Raji (cell line): ENCODE results near the gene NEK6.

ENCODE experiments used
- POLR2A ChIP-seq: IDR thresholded peaks from 2 replicates; pipeline ENCODE4 v1.6.1; 2011; ENCODE audit warnings: low read depth, low read length, control low read depth; ENCODE audit not compliant: insufficient read depth

NEK6 gene

DNA sequence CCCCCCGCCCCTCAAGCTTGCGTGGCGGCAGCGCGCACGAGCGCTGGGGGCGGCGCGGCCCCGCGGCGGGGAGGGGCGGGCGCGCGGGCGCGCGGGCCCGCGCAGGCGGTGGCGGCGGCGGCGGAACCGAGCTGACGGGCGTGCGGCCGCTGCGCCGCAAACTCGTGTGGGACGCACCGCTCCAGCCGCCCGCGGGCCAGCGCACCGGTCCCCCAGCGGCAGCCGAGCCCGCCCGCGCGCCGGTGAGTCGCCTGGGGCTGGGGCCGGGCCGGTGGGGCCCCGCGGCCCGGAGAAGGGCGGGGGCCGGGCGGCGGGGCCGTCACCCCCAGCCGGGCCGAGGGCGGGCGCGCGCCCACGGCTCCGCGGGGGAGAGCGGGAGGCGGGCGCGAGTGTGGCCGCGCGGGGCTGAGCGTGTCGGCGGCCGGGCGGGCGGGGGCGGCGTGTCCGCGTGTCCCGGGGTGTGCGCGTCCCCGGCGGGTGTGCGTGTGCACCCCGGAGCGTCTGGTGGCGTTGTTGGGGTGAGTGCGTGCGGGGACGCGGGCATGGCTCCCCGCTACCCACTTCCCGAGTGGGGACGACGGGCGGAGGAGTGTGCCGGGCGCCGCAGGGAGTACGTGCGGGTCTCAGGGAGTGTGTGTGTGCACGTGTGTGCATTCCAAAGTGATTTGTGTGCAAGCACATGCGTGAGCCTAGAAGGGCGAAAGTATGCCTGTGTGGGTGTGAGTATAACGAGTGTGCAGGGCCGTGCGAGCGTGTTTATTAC lies at the start of gene NEK6:
NEK6 (plus strand) TSS at position 106 of the 763 bp plus-strand sequence. CDS start 44,016 bp downstream, outside the sequence.
- peak; percentile 41; the same call in 1 of the 2 replicates for TF ChIP-seq POLR2A

DNA sequence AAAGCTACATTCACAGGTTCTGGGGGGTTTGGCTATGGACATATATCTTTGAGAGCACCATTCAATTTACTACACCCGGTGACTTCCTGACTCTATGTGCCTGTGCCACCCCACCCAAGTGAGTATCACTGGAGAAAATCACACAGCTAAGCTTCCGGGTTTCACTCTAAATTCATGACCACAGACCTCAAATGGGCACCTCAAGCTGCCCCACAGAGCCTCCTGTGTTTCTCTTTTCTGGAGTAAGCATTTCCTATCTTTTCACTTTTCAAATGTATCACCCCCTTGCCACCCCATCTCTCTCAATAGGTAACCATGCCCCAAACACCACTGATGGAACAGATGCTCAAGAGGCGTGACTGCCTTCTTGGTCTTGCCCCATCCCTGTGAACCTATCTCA lies 49.2 kb upstream of the NEK6 start:
- no peak for TF ChIP-seq POLR2A

GRCh38 chr9:124209279-124209678 lies 48.5 kb upstream of the NEK6 start:
- TF ChIP-seq POLR2A: no peak

- TF ChIP-seq POLR2A: no peak
Measured at GRCh38 chr9:124209774-124210173, 48.0 kb upstream of the NEK6 start.

DNA sequence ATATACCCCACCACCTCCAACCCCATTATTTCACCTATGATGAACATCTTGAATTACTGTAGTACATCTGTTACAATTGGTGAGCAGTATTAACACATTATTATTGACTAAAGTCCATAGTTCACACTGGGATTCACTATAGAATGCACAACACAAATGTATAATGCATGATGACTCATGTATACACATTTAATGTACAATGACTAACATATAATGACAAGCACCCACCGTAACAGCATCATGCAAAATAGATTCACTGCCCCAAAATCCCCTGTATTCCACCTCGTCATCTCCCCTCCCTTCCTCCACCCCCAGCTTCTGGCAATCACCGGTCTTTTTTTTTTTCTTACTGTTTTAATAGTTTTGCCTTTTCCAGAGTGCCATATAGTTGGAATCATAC lies 47.1 kb upstream of the NEK6 start:
- TF ChIP-seq POLR2A: no peak

- no peak for TF ChIP-seq POLR2A
Measured at GRCh38 chr9:124212381-124213050, 45.2 kb upstream of the NEK6 start.

DNA sequence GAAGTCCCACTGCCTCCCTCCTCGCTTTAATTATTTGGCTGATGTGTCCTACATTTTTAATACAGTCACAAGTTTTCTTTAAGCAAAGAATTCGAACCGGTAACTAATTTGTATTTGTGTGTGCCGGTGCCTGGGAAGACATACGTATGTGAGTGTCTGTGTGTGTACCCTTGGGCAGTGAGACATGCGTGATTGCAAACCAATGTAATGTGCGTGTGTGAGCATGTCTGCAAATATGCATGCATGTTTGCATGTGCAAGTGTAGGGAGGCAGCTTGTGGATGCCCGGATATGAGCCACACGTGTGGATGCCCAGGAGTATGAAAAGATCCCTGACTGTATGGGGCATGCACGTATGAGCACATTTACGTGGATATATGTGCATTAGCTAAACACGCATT lies 44.4 kb upstream of the NEK6 start:
- no peak for TF ChIP-seq POLR2A

GRCh38 chr9:124214116-124214515 lies 43.6 kb upstream of the NEK6 start:
- TF ChIP-seq POLR2A: no peak

DNA sequence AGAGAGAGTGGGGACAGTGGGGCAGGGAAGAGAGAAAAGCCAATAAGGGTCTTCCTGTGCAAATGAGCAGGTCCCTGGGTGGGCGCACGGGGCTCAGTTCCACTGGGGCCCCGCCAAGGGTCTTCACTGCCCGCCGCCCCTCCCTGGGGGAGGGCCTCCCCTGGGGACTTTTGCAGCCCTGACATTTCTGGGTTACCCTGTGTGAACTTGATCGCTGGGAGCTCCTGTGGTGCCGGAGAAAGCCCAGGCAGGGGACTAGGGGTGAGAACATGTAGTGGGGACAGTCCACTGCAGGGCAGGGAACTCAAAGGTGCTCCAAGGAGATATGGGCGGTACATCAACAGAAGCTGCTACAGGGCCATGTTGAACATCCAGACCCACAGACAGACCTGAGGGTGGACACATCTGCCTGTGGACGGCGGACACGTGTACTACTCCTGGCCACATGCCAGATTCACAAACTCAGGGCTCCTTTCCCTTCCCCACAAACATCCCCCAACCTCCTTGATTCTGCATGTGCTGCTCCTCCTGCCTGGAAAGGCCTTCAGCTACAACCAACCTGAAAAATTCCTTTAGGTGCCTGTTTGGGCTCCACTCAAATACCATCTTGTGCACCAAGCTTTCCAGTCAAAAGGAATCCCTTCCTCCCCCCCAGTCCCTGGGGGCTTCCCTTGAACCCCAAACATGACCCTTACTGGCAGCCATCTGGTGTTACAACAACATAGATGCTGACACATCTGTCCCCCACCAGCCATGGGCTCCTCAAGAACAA lies 43.0 kb upstream of the NEK6 start:
- TF ChIP-seq POLR2A: no peak

- no peak for TF ChIP-seq POLR2A
Measured at GRCh38 chr9:124215368-124215910, 42.3 kb upstream of the NEK6 start.

DNA sequence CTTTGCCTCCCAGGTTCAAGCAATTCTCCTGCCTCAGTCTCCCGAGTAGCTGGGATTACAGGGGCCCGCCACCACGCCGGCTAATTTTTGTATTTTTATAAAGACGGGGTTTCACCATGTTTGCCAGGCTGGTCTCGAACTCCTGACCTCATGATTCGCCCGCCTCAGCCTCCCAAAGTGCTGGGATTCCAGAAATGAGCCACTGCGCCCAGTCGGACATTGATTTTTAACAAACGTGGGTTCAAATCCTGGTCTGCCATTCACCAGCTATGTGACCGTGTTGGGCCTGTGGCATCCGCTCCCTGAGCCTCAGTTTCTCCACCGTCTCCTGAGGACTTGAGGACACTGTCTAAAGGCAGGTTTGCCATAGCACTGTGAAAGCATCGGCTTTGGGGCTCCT lies 41.8 kb upstream of the NEK6 start:
- TF ChIP-seq POLR2A: no peak

DNA sequence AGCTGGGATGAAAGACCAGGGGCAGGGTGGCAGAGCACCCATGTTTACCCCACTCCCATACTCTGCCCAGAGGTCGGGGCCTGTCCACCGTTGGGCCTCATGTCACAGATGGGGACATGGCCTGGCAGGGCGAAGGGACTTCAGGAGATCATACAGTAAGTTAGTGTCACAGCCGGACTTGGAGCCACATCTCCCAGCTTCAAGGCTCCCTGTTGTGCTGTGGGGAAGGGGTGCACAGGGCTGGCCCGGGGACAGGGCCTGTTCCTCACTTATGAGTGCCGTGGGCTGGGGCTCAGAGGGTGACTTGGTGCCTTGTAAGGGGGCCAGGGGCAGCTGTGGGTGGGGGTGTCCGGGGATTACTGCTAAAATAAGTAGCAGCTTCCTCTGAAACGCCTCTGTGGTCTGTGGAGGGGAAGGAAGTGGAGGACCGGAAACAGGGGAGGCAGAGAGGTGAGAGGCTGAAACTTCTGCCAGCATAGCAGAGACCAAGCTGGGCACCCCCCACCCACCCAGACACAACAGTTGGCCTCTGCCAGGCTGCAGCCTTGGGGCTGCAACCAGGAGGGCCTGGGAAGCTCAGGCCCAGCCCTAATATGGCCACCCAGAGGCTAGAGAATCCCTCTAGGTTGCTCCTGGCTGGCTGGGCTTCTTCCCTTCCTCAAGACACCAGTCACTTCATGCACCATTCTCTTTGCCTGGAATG lies 41.1 kb upstream of the NEK6 start:
- TF ChIP-seq POLR2A: no peak

GRCh38 chr9:124217836-124218437 lies 39.8 kb upstream of the NEK6 start:
- no peak for TF ChIP-seq POLR2A

GRCh38 chr9:124218438-124218982 lies 39.2 kb upstream of the NEK6 start:
- no peak for TF ChIP-seq POLR2A
